GM18507 (cell line): ENCODE results near the gene PTPRC.
A peak's percentile ranks its signal among the peaks of the same experiment; 100 is the strongest.

ENCODE experiments used
- DNase-seq: peaks from one replicate; pipeline ENCODE4 v3.0.0; 2011; ENCODE audit warnings: low read depth; ENCODE audit not compliant: insufficient read length; ENCODE audit errors: extremely low spot score
- FAIRE-seq: peaks from 2 replicates; lab custom pipeline; 2011; peaks lifted over from hg19 to GRCh38; lab: Jason Lieb, UNC

Gene PTPRC

GRCh38 chr1:198664068-198664788 is 25.4 kb downstream of the PTPRC start:
- FAIRE-seq = peak; percentile 76

GRCh38 chr1:198667186-198667585 is 28.3 kb downstream of the PTPRC start:
- FAIRE-seq = no peak
- no peak for DNase-seq

More at GRCh38 chr1:198664068-198664788, 25.4 kb downstream of the PTPRC start:
- no peak for DNase-seq

GRCh38 chr1:198667807-198668206 is 29.0 kb downstream of the PTPRC start:
- FAIRE-seq (no peak), DNase-seq (no peak)

GRCh38 chr1:198669023-198669698 is 30.3 kb downstream of the PTPRC start:
- DNase-seq (no peak), FAIRE-seq (peak; percentile 82)

- DNase-seq = no peak
- FAIRE-seq = no peak
Observed at GRCh38 chr1:198669771-198670170, 30.9 kb downstream of the PTPRC start.

GRCh38 chr1:198671136-198671535 is 32.3 kb downstream of the PTPRC start:
- FAIRE-seq (peak; percentile 74), DNase-seq (no peak)

- no peak for DNase-seq
- FAIRE-seq = no peak
Observed at GRCh38 chr1:198672124-198672523, 33.3 kb downstream of the PTPRC start.

GRCh38 chr1:198674009-198674408 is 35.2 kb downstream of the PTPRC start:
- FAIRE-seq (no peak), DNase-seq (no peak)

GRCh38 chr1:198676253-198676652 is 37.4 kb downstream of the PTPRC start:
- FAIRE-seq (peak; percentile 83), DNase-seq (no peak)

GRCh38 chr1:198677027-198677426 is 38.2 kb downstream of the PTPRC start:
- DNase-seq = no peak
- FAIRE-seq = peak; percentile 18

GRCh38 chr1:198677871-198678270 is 39.0 kb downstream of the PTPRC start:
- no peak for DNase-seq
- no peak for FAIRE-seq

GRCh38 chr1:198678301-198678836 is 39.5 kb downstream of the PTPRC start:
- FAIRE-seq (no peak), DNase-seq (no peak)

- FAIRE-seq (peak; percentile 91), DNase-seq (no peak)
Observed at GRCh38 chr1:198678901-198679329, 40.1 kb downstream of the PTPRC start.

- DNase-seq = no peak
- FAIRE-seq = peak; percentile 35
Observed at GRCh38 chr1:198679535-198680173, 40.8 kb downstream of the PTPRC start.

- FAIRE-seq = peak; percentile 54
- DNase-seq = no peak
Observed at GRCh38 chr1:198680174-198680875, 41.5 kb downstream of the PTPRC start.

GRCh38 chr1:198681252-198681651 is 42.4 kb downstream of the PTPRC start:
- FAIRE-seq (peak; percentile 26), DNase-seq (no peak)

GRCh38 chr1:198681831-198682759 is 43.3 kb downstream of the PTPRC start:
- DNase-seq (peak; percentile 48), FAIRE-seq (peak; percentile 100)

GRCh38 chr1:198682850-198683249 is 44.0 kb downstream of the PTPRC start:
- no peak for FAIRE-seq
- DNase-seq = no peak

GRCh38 chr1:198683449-198683848 is 44.6 kb downstream of the PTPRC start:
- DNase-seq = no peak
- peak; percentile 44 for FAIRE-seq
